Testis (tissue), 2 donors: ENCODE measurements around the gene DLG2.

Source experiments
- POLR2A ChIP-seq: fragments of 450-650 bp; IDR thresholded peaks from one replicate; pipeline ENCODE4 v1.6.1; 2017; ENCODE audit warnings: antibody characterized with exemption, mild to moderate bottlenecking, moderate library complexity
- TF ChIP-seq, protein P1 (sequence below), 3 experiments: fragments of 450-650 bp in 2 of 3; fragments of 200-600 bp in 1 of 3; sonication (generic) in 1 of 3; IDR thresholded peaks; one replicate each; pipeline ENCODE4 v1.5.1; 2016 to 2019; ENCODE audit warnings: antibody characterized with exemption in 3 of 3, mild to moderate bottlenecking in 2 of 3, moderate library complexity in 1 of 3

GRCh38 chr11:83736684-83737083 is 1890.5 kb downstream of the DLG2 start:
- TF ChIP-seq POLR2A, result no peak
- TF ChIP-seq, protein P1, sequence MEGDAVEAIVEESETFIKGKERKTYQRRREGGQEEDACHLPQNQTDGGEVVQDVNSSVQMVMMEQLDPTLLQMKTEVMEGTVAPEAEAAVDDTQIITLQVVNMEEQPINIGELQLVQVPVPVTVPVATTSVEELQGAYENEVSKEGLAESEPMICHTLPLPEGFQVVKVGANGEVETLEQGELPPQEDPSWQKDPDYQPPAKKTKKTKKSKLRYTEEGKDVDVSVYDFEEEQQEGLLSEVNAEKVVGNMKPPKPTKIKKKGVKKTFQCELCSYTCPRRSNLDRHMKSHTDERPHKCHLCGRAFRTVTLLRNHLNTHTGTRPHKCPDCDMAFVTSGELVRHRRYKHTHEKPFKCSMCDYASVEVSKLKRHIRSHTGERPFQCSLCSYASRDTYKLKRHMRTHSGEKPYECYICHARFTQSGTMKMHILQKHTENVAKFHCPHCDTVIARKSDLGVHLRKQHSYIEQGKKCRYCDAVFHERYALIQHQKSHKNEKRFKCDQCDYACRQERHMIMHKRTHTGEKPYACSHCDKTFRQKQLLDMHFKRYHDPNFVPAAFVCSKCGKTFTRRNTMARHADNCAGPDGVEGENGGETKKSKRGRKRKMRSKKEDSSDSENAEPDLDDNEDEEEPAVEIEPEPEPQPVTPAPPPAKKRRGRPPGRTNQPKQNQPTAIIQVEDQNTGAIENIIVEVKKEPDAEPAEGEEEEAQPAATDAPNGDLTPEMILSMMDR (IDR thresholded peaks at IDR 0.05), result no peak
